Muscle of leg (tissue), 11 donors: ENCODE measurements around the gene KIF26B. TPM values are rescaled to one million over a fixed set of nuclear protein-coding genes. Genes with fewer than 3 reads are reported as not detected.

ENCODE experiments used
- DNase-seq: peaks from one replicate; pipeline ENCODE4 v3.0.0; 2013
- H3K27ac ChIP-seq: one replicate; pipeline ENCODE4 v1.5.1; 2013; ENCODE audit warnings: mild to moderate bottlenecking, low read length, control low read depth
- H3K27me3 ChIP-seq: one replicate; pipeline ENCODE4 v1.6.1; 2013; ENCODE audit warnings: low read length; ENCODE audit not compliant: control insufficient read depth, insufficient read depth
- H3K36me3 ChIP-seq: one replicate; pipeline ENCODE4 v1.6.1; 2013; ENCODE audit warnings: low read length; ENCODE audit not compliant: control insufficient read depth, insufficient read depth
- H3K4me1 ChIP-seq: one replicate; pipeline ENCODE4 v1.6.1; 2013; ENCODE audit warnings: low read length; ENCODE audit not compliant: control insufficient read depth, insufficient read depth
- H3K4me3 ChIP-seq: one replicate; pipeline ENCODE4 v1.5.1; 2013; ENCODE audit warnings: low read length, control low read depth
- H3K9me3 ChIP-seq: replicated peaks from 2 replicates; pipeline ENCODE4 v1.6.1; 2013; ENCODE audit warnings: low read depth, low read length; ENCODE audit not compliant: control insufficient read depth
- WGBS: methylation state at CpG from one replicate; pipeline ENCODE4 v1.1.5; 2013; ENCODE audit warnings: missing lambda C conversion rate; ENCODE audit not compliant: insufficient coverage; 5-methylcytosine and 5-hydroxymethylcytosine counted together
- polyA plus RNA-seq, 8 donors: library from polyadenylated mRNA; unstranded; fragments of 120-200 nt; gene quantifications; one replicate each; pipeline versions ENCODE4 v1.2.1 to v1.2.3, GENCODE V29; 2013; ENCODE audit warnings: inconsistent platforms in 1 of 8, low replicate concordance in 1 of 8; ENCODE audit not compliant: insufficient read length in 8 of 8, insufficient read depth in 1 of 8
- total RNA-seq: library from RNA; stranded (reverse); fragments of 120-200 nt; gene quantifications from one replicate; pipeline ENCODE4 v1.2.4, GENCODE V29; 2013

Gene KIF26B
- total and polyA plus RNA-seq, 9 donors: 0.89 to 2.4 (median 1.0) TPM

GRCh38 chr1:245558069-245558468 is 403.3 kb downstream of the KIF26B start:
- Histone ChIP-seq H3K27me3 (no peaks in the 10 kb centered on the region), H3K36me3 (no peaks in the 10 kb centered on the region), H3K4me1 (no peaks in the 10 kb centered on the region), H3K9me3 (no peaks in the 10 kb centered on the region), H3K27ac (no peak overlapping the region), H3K4me3 (no peak overlapping the region)
- DNase-seq: no peak
- 94% methylated on average over 2 of the region's 5 CpGs for WGBS

- no peaks in the 10 kb centered on the region for H3K4me1 ChIP-seq
- 68% methylated on average over 6 of the region's 12 CpGs for WGBS
- DNase-seq: no peak
- no peaks in the 10 kb centered on the region for H3K36me3 ChIP-seq
- no peak overlapping the region for H3K27ac ChIP-seq
- H3K4me3 ChIP-seq: no peak overlapping the region
- peaks cover 4% of the 10 kb centered on the region for H3K27me3 ChIP-seq
- H3K9me3 ChIP-seq: no peaks in the 10 kb centered on the region
These were observed 405.6 kb downstream of the KIF26B start for GRCh38 chr1:245560316-245560859.

- Histone ChIP-seq H3K27me3 (peaks cover 4% of the 10 kb centered on the region), H3K36me3 (no peaks in the 10 kb centered on the region), H3K9me3 (no peaks in the 10 kb centered on the region), H3K4me1 (peaks cover 1% of the 10 kb centered on the region), H3K27ac (no peak overlapping the region), H3K4me3 (no peak overlapping the region)
- WGBS: 77% methylated on average over 6 of the region's 10 CpGs
- no peak for DNase-seq
These were observed 407.0 kb downstream of the KIF26B start for GRCh38 chr1:245561665-245562234.

- Histone ChIP-seq H3K9me3 (no peaks in the 10 kb centered on the region), H3K36me3 (no peaks in the 10 kb centered on the region), H3K27ac (no peak overlapping the region), H3K4me3 (no peak overlapping the region), H3K4me1 (peaks cover 9% of the 10 kb centered on the region), H3K27me3 (peaks cover 4% of the 10 kb centered on the region)
- 50% methylated on average over 1 of the region's 2 CpGs for WGBS
- no peak for DNase-seq
These were observed 411.3 kb downstream of the KIF26B start for GRCh38 chr1:245566134-245566533.

- peak; percentile 76 for DNase-seq
- 16% methylated on average over 4 of the region's 6 CpGs for WGBS
These were observed 412.2 kb downstream of the KIF26B start for GRCh38 chr1:245566952-245567351.

GRCh38 chr1:245571815-245572294 is 417.1 kb downstream of the KIF26B start:
- H3K27me3 ChIP-seq: peaks cover 2% of the 10 kb centered on the region
- no peak overlapping the region for H3K4me3 ChIP-seq
- no peak for DNase-seq
- 62% methylated on average over 9 of the region's 11 CpGs for WGBS
- no peak overlapping the region for H3K27ac ChIP-seq
- H3K36me3 ChIP-seq: no peaks in the 10 kb centered on the region
- peaks cover 6% of the 10 kb centered on the region for H3K4me1 ChIP-seq
- H3K9me3 ChIP-seq: no peaks in the 10 kb centered on the region

More at GRCh38 chr1:245566952-245567351, 412.2 kb downstream of the KIF26B start:
- Histone ChIP-seq H3K4me1 (peaks cover 9% of the 10 kb centered on the region), H3K9me3 (no peaks in the 10 kb centered on the region), H3K4me3 (no peak overlapping the region), H3K27ac (peak overlapping the region; percentile 47), H3K36me3 (no peaks in the 10 kb centered on the region), H3K27me3 (peaks cover 4% of the 10 kb centered on the region)

GRCh38 chr1:245572709-245573108 is 417.9 kb downstream of the KIF26B start:
- Histone ChIP-seq H3K4me3 (no peak overlapping the region), H3K9me3 (no peaks in the 10 kb centered on the region), H3K27ac (no peak overlapping the region), H3K27me3 (peaks cover 6% of the 10 kb centered on the region), H3K4me1 (no peaks in the 10 kb centered on the region), H3K36me3 (no peaks in the 10 kb centered on the region)
- no peak for DNase-seq
- WGBS: 87% methylated on average over 3 of the region's 7 CpGs

GRCh38 chr1:245575710-245576109 is 420.9 kb downstream of the KIF26B start:
- H3K27me3 ChIP-seq: peaks cover 11% of the 10 kb centered on the region
- no peak overlapping the region for H3K4me3 ChIP-seq
- 20% methylated on average over 1 of the region's 2 CpGs for WGBS
- H3K27ac ChIP-seq: no peak overlapping the region
- no peaks in the 10 kb centered on the region for H3K36me3 ChIP-seq
- DNase-seq: no peak
- H3K9me3 ChIP-seq: no peaks in the 10 kb centered on the region
- H3K4me1 ChIP-seq: peaks cover 6% of the 10 kb centered on the region

- H3K27me3 ChIP-seq: peaks cover 13% of the 10 kb centered on the region
- H3K36me3 ChIP-seq: no peaks in the 10 kb centered on the region
- WGBS: 20% methylated on average over 2 of the region's 4 CpGs
- peaks cover 6% of the 10 kb centered on the region for H3K4me1 ChIP-seq
- no peaks in the 10 kb centered on the region for H3K9me3 ChIP-seq
- no peak overlapping the region for H3K27ac ChIP-seq
- DNase-seq: no peak
- H3K4me3 ChIP-seq: no peak overlapping the region
These were observed 421.5 kb downstream of the KIF26B start for GRCh38 chr1:245576323-245576722.

GRCh38 chr1:245577191-245578157 is 422.7 kb downstream of the KIF26B start:
- H3K27me3 ChIP-seq: peaks cover 13% of the 10 kb centered on the region
- no peak overlapping the region for H3K4me3 ChIP-seq
- 95% methylated on average over 18 of the region's 34 CpGs for WGBS
- H3K27ac ChIP-seq: no peak overlapping the region
- DNase-seq: no peak
- H3K36me3 ChIP-seq: no peaks in the 10 kb centered on the region
- peaks cover 6% of the 10 kb centered on the region for H3K4me1 ChIP-seq
- H3K9me3 ChIP-seq: no peaks in the 10 kb centered on the region
